Activated CD4-positive, CD25-positive, alpha-beta regulatory T cell treated with anti-CD3 and anti-CD28 coated beads, Interleukin-2, amount 50 U/mL, for 72 hours (primary cell): ENCODE measurements around the gene NISCH.

Experiments
- DNase-seq: peaks from one replicate; pipeline ENCODE4 v3.0.0; 2021

NISCH gene

GRCh38 chr3:52527732-52528585 lies 72.6 kb downstream of the NISCH start:
- DNase-seq, result no peak

GRCh38 chr3:52528586-52529375 lies 73.4 kb downstream of the NISCH start:
- peak; percentile 23 for DNase-seq

GRCh38 chr3:52529376-52530333 lies 74.3 kb downstream of the NISCH start:
- DNase-seq, result no peak

- peak; percentile 25 for DNase-seq
Measured at GRCh38 chr3:52530918-52531826, 75.8 kb downstream of the NISCH start.

GRCh38 chr3:52531860-52532516 lies 76.6 kb downstream of the NISCH start:
- peak; percentile 29 for DNase-seq

- DNase-seq, result no peak
Measured at GRCh38 chr3:52532517-52532837, 77.1 kb downstream of the NISCH start.

GRCh38 chr3:52532838-52533622 lies 77.6 kb downstream of the NISCH start:
- DNase-seq, result peak; percentile 45

GRCh38 chr3:52533623-52534280 lies 78.3 kb downstream of the NISCH start, which contains the start of gene NT5DC2:
TSS of gene NT5DC2 (minus strand) at chr3:52533857. CDS start at chr3:52533737, 120 bp downstream.
- peak; percentile 65 for DNase-seq

GRCh38 chr3:52534281-52535183 lies 79.1 kb downstream of the NISCH start:
- peak; percentile 30 for DNase-seq

- DNase-seq, result peak; percentile 25
Measured at GRCh38 chr3:52535411-52536111, 80.2 kb downstream of the NISCH start.

- no peak for DNase-seq
Measured at GRCh38 chr3:52536112-52536368, 80.6 kb downstream of the NISCH start.

- DNase-seq, result peak; percentile 96
Measured at GRCh38 chr3:52536369-52537164, 81.2 kb downstream of the NISCH start, which contains the start of gene UQCC5. TSS of gene UQCC5 (plus strand) at chr3:52536605. CDS start at chr3:52536756, 151 bp downstream.

- no peak for DNase-seq
Measured at GRCh38 chr3:52537165-52537620, 81.8 kb downstream of the NISCH start.

GRCh38 chr3:52537726-52538421 lies 82.5 kb downstream of the NISCH start:
- DNase-seq, result no peak

GRCh38 chr3:52539010-52539653 lies 83.7 kb downstream of the NISCH start:
- DNase-seq, result no peak

- no peak for DNase-seq
Measured at GRCh38 chr3:52541050-52541449, 85.6 kb downstream of the NISCH start.
